NCI-H748 (cell line): Measurements from ENCODE around the gene ZCCHC24.

Experiments used
- DNase-seq: peaks from one replicate; lab custom pipeline; 2025; ENCODE audit not compliant: unreplicated experiment; lab: John Stamatoyannopoulos, UW

Gene ZCCHC24

GRCh38 chr10:79472951-79473350 lies 27.5 kb upstream of the ZCCHC24 start:
- no peak for DNase-seq

GRCh38 chr10:79472449-79472848 lies 27.0 kb upstream of the ZCCHC24 start:
- no peak for DNase-seq

GRCh38 chr10:79471776-79472175 lies 26.4 kb upstream of the ZCCHC24 start:
- DNase-seq, result no peak

- no peak for DNase-seq
Measured at GRCh38 chr10:79470096-79470495, 24.7 kb upstream of the ZCCHC24 start.

- no peak for DNase-seq
Measured at GRCh38 chr10:79468841-79469585, 23.6 kb upstream of the ZCCHC24 start.

GRCh38 chr10:79468015-79468560 lies 22.7 kb upstream of the ZCCHC24 start:
- DNase-seq, result no peak

GRCh38 chr10:79465341-79465740 lies 19.9 kb upstream of the ZCCHC24 start:
- DNase-seq, result no peak

- DNase-seq, result no peak
Measured at GRCh38 chr10:79463578-79464496, 18.4 kb upstream of the ZCCHC24 start.

- no peak for DNase-seq
Measured at GRCh38 chr10:79460687-79461086, 15.3 kb upstream of the ZCCHC24 start.

GRCh38 chr10:79459243-79459642 lies 13.8 kb upstream of the ZCCHC24 start:
- no peak for DNase-seq

- DNase-seq, result no peak
Measured at GRCh38 chr10:79458483-79458882, 13.1 kb upstream of the ZCCHC24 start.

- no peak for DNase-seq
Measured at GRCh38 chr10:79457256-79457785, 11.9 kb upstream of the ZCCHC24 start.

GRCh38 chr10:79454259-79454658 lies 8.8 kb upstream of the ZCCHC24 start:
- DNase-seq, result no peak

- no peak for DNase-seq
Measured at GRCh38 chr10:79453392-79453791, 8.0 kb upstream of the ZCCHC24 start.

GRCh38 chr10:79452174-79452611 lies 6.8 kb upstream of the ZCCHC24 start:
- no peak for DNase-seq

- DNase-seq, result no peak
Measured at GRCh38 chr10:79451046-79451699, 5.7 kb upstream of the ZCCHC24 start.

GRCh38 chr10:79449181-79450146 lies 4.0 kb upstream of the ZCCHC24 start:
- DNase-seq, result no peak

GRCh38 chr10:79448732-79449049 lies 3.3 kb upstream of the ZCCHC24 start:
- DNase-seq, result no peak

- no peak for DNase-seq
Measured at GRCh38 chr10:79447911-79448731, 2.7 kb upstream of the ZCCHC24 start.
